ENCODE results near the gene KRTAP10-2.
"Not testable (repeated sequence)": the region's sequence is repeated elsewhere in the genome, so short reads cannot be mapped to it uniquely, and the experiment has no call there.

KRTAP10-2 gene

GRCh38 chr21:44566403-44566802 is 15.1 kb upstream of the KRTAP10-2 start:
- no peak for DNase-seq

- no peak for DNase-seq
Measured at GRCh38 chr21:44564886-44565598, 13.7 kb upstream of the KRTAP10-2 start.

- DNase-seq, result no peak
Measured at GRCh38 chr21:44564099-44564498, 12.8 kb upstream of the KRTAP10-2 start.

- DNase-seq, result no peak
Measured at GRCh38 chr21:44558695-44559094, 7.4 kb upstream of the KRTAP10-2 start, which contains the start of gene KRTAP10-3. TSS of gene KRTAP10-3 (minus strand) at chr21:44558795. CDS start at chr21:44558715, 80 bp downstream.

- not testable (repeated sequence) for DNase-seq
Measured at GRCh38 chr21:44558329-44558675, 7.0 kb upstream of the KRTAP10-2 start.

- DNase-seq, result no peak
Measured at GRCh38 chr21:44557491-44558328, 6.4 kb upstream of the KRTAP10-2 start.

- DNase-seq, result no peak
Measured at GRCh38 chr21:44556879-44557278, 5.6 kb upstream of the KRTAP10-2 start.

GRCh38 chr21:44555200-44555875 is 4.0 kb upstream of the KRTAP10-2 start:
- no peak for DNase-seq

GRCh38 chr21:44552681-44553080 is 1.4 kb upstream of the KRTAP10-2 start:
- no peak for DNase-seq

- DNase-seq, result no peak
Measured at GRCh38 chr21:44552136-44552535, 831 bp upstream of the KRTAP10-2 start.

GRCh38 chr21:44550807-44551206 is 498 bp downstream of the KRTAP10-2 start:
- DNase-seq, result no peak

GRCh38 chr21:44550285-44550684 is 1.0 kb downstream of the KRTAP10-2 start:
- DNase-seq, result not testable (repeated sequence)

GRCh38 chr21:44549525-44550211 is 1.6 kb downstream of the KRTAP10-2 start:
- no peak for DNase-seq

- DNase-seq, result no peak
Measured at GRCh38 chr21:44548922-44549321, 2.4 kb downstream of the KRTAP10-2 start.

GRCh38 chr21:44548381-44548780 is 2.9 kb downstream of the KRTAP10-2 start:
- no peak for DNase-seq

GRCh38 chr21:44547656-44548331 is 3.5 kb downstream of the KRTAP10-2 start:
- DNase-seq, result no peak

- DNase-seq, result no peak
Measured at GRCh38 chr21:44544566-44544965, 6.7 kb downstream of the KRTAP10-2 start.

GRCh38 chr21:44542716-44543115 is 8.6 kb downstream of the KRTAP10-2 start:
- DNase-seq, result no peak

- DNase-seq, result no peak
Measured at GRCh38 chr21:44540741-44541288, 10.5 kb downstream of the KRTAP10-2 start.

GRCh38 chr21:44539991-44540666 is 11.2 kb downstream of the KRTAP10-2 start, which contains the start of gene KRTAP10-1:
TSS of gene KRTAP10-1 (minus strand) at chr21:44540195. CDS start at chr21:44540150, 45 bp downstream.
- DNase-seq, result no peak

- no peak for DNase-seq
Measured at GRCh38 chr21:44539046-44539445, 12.3 kb downstream of the KRTAP10-2 start.

All from effector CD4-positive, alpha-beta T cell (primary cell).